ENCODE data around the gene TEP1. TPM values are rescaled to one million over a fixed set of nuclear protein-coding genes. Genes with fewer than 3 reads are reported as not detected.
A peak's percentile ranks its signal among the peaks of the same experiment; 100 is the strongest.
"Not testable (repeated sequence)": the region's sequence is repeated elsewhere in the genome, so short reads cannot be mapped to it uniquely, and the experiment has no call there.

Gene TEP1
- total and polyA plus RNA-seq, 2 of the 13 experiments (the other 11 are each of a cell fraction or from before 2014, with no cell fraction given) = 11.0 to 12.8 TPM

- ATAC-seq = peak; percentile 61
- FAIRE-seq; intact Hi-C loops (cut with micrococcal nuclease; ENCODE audit: unreplicated experiment); DNase-seq (ENCODE audit: low spot score); H2AFZ ChIP-seq (ENCODE audit: low read length); H3K79me2 ChIP-seq (ENCODE audit: insufficient read depth, low read length); BruUV-seq (replicated peaks); H3K4me3 ChIP-seq (replicated peaks in 1 of 3; ENCODE audit: insufficient read depth in 1 of 3, low read depth in 2 of 3, low read length in 3 of 3); H3K9me3 ChIP-seq (ENCODE audit: low read length); H4K20me1 ChIP-seq (ENCODE audit: insufficient read depth, low read length); H3K9ac ChIP-seq (ENCODE audit: insufficient read depth, low read depth, low read length); H3K4me2 ChIP-seq (ENCODE audit: low read depth, low read length); in situ Hi-C loops (cut with HindIII; ENCODE audit: extremely low pct_ligation_motif_present, low pct_unique_long_range_greater_than_20kb); CTCF ChIA-PET (ENCODE audit: low intra/inter-chr PET ratio, low total read pairs); H3K27me3 ChIP-seq (ENCODE audit: control insufficient read depth in 1 of 2, insufficient read depth in 2 of 2, low read length in 2 of 2); TF ChIP-seq SOX13, SOX6 (IDR thresholded peaks at IDR 0.05): not testable (repeated sequence)
- peaks cover 9 to 32% of the 10 kb centered on the region in 2 experiments for H3K36me3 ChIP-seq (replicated peaks in 1 of 2; ENCODE audit: control insufficient read depth in 1 of 2, insufficient read depth in 2 of 2, low read length in 2 of 2)
- peaks cover 18% of the 10 kb centered on the region for H3K4me1 ChIP-seq (ENCODE audit: insufficient read depth, low read length)
- H3K27ac ChIP-seq (ENCODE audit: extremely low read length, insufficient read depth, low read length) = peak overlapping the region; percentile 24
- WGBS (ENCODE audit: low lambda C conversion rate) = 30% methylated on average over 2 of the region's 4 CpGs
- peak; percentile 90 for TF ChIP-seq SIX1 (CRISPR knock-in tag; IDR thresholded peaks at IDR 0.05; ENCODE audit: borderline replicate concordance)
- TF ChIP-seq PAXIP1 (CRISPR knock-in tag; conservative IDR thresholded peaks at IDR 0.05) = peak; percentile 40
- TF ChIP-seq NR2F1 (CRISPR knock-in tag; IDR thresholded peaks at IDR 0.05) = 0 out of 4 replicates have a peak, but pooled peaks of 1 of the 2 experiments have one; percentile 31
- TF ChIP-seq BCL6 (CRISPR knock-in tag; IDR thresholded peaks at IDR 0.05) = peak; percentile 85
- TF ChIP-seq RARA (CRISPR knock-in tag; IDR thresholded peaks at IDR 0.05) = peak; percentile 40; the same call in 1 of the 2 replicates
- 0 out of 4 replicates have a peak, but pooled peaks of 1 of the 2 experiments have one; percentile 21 for TF ChIP-seq SOX13 (CRISPR knock-in tag; conservative IDR thresholded peaks at IDR 0.05 in 1 of 2, IDR thresholded peaks at IDR 0.05 in 1 of 2)
- peak; percentile 53 for TF ChIP-seq SOX6 (CRISPR knock-in tag; IDR thresholded peaks at IDR 0.05)
- POLR2A ChIA-PET = interaction anchor here (1.1 to 3.3 kb wide), 3 partner anchors 11 to 25 kb away, joined by 4 to 18 read pairs (median 5); partner anchors contain the start of genes APEX1, OSGEP and PIP4P1
Observed at GRCh38 chr14:20443650-20444049, 30.3 kb upstream of the TEP1 start.
